ENCODE data around the gene BATF2. TPM values are rescaled to one million over a fixed set of nuclear protein-coding genes. Genes with fewer than 3 reads are reported as not detected.

The BATF2 gene
- total and polyA plus RNA-seq, 10 of the 15 experiments (the other 5 are each of a cell fraction or from before 2014, with no cell fraction given), result 0.18 to 1.1 (median 0.38) TPM; not detected in 1

DNA sequence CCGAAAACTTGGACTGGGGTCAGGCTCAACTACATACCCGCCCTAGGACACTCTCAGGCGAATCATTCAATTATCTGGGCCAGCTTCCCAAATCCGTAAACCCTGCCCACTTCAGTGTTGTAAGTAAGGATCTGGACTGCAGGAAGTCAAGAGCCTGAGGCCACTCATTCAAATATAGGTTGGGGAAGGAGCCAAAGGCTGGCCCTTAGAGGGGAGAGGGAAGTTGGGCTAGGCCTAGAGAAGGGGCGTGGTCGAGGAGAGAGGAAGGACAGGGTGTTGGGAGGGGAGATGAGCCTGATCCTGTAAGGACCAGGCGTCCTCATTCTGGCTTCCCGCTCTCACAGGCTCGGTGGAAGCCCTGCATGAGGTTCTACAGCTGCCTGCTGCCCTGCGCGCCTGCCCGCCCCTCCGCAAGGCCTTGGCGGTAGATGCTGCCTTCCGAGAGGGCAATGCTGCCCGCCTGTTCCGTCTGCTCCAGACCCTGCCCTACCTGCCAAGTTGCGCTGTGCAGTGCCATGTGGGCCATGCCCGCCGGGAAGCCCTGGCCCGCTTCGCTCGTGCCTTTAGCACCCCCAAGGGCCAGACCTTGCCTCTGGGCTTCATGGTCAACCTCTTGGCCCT, 47.2 kb upstream of the BATF2 start:
- H4K20me1 ChIP-seq (ENCODE audit: control insufficient read depth, insufficient read depth), result no peaks in the 10 kb centered on the region
- POLR2A ChIA-PET, result interaction anchor here (0.6 kb wide), 2 partner anchors 76 to 518 kb away, joined by 6 to 9 read pairs; no protein-coding TSS in a partner anchor
- 92% methylated on average over 23 of the region's 23 CpGs for WGBS (ENCODE audit: insufficient coverage, insufficient replicate concordance, low lambda C conversion rate, missing lambda C conversion rate)
- intact Hi-C loops (cut with micrococcal nuclease; ENCODE audit: unreplicated experiment) (loop anchor here (5.0 kb wide), 1 partner anchor 33 kb away; no protein-coding TSS in a partner anchor), in situ Hi-C loops (cut with MboI) (no loop called here)
- no TSS peak for BruUV-seq (replicated peaks)
- no peak for TF ChIP-seq HDAC2 (IDR thresholded peaks at IDR 0.05)
- no peak for TF ChIP-seq POLR2AphosphoS2 (IDR thresholded peaks at IDR 0.05; ENCODE audit: low read depth, low read length)
- no peak for TF ChIP-seq NFYB (IDR thresholded peaks at IDR 0.05; ENCODE audit: insufficient read depth, low read depth, low read length)
- TF ChIP-seq, protein P1, sequence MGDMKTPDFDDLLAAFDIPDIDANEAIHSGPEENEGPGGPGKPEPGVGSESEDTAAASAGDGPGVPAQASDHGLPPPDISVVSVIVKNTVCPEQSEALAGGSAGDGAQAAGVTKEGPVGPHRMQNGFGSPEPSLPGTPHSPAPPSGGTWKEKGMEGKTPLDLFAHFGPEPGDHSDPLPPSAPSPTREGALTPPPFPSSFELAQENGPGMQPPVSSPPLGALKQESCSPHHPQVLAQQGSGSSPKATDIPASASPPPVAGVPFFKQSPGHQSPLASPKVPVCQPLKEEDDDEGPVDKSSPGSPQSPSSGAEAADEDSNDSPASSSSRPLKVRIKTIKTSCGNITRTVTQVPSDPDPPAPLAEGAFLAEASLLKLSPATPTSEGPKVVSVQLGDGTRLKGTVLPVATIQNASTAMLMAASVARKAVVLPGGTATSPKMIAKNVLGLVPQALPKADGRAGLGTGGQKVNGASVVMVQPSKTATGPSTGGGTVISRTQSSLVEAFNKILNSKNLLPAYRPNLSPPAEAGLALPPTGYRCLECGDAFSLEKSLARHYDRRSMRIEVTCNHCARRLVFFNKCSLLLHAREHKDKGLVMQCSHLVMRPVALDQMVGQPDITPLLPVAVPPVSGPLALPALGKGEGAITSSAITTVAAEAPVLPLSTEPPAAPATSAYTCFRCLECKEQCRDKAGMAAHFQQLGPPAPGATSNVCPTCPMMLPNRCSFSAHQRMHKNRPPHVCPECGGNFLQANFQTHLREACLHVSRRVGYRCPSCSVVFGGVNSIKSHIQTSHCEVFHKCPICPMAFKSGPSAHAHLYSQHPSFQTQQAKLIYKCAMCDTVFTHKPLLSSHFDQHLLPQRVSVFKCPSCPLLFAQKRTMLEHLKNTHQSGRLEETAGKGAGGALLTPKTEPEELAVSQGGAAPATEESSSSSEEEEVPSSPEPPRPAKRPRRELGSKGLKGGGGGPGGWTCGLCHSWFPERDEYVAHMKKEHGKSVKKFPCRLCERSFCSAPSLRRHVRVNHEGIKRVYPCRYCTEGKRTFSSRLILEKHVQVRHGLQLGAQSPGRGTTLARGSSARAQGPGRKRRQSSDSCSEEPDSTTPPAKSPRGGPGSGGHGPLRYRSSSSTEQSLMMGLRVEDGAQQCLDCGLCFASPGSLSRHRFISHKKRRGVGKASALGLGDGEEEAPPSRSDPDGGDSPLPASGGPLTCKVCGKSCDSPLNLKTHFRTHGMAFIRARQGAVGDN (IDR thresholded peaks at IDR 0.05), result no peak
- TF ChIP-seq, protein P2, sequence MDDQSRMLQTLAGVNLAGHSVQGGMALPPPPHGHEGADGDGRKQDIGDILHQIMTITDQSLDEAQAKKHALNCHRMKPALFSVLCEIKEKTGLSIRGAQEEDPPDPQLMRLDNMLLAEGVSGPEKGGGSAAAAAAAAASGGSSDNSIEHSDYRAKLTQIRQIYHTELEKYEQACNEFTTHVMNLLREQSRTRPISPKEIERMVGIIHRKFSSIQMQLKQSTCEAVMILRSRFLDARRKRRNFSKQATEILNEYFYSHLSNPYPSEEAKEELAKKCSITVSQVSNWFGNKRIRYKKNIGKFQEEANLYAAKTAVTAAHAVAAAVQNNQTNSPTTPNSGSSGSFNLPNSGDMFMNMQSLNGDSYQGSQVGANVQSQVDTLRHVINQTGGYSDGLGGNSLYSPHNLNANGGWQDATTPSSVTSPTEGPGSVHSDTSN (IDR thresholded peaks at IDR 0.05; ENCODE audit: insufficient replicate concordance, low read depth, low read length), result no peak
- no peak for TF ChIP-seq RUNX3 (IDR thresholded peaks at IDR 0.05; ENCODE audit: low read length)
- no peak for TF ChIP-seq TBL1XR1 (IDR thresholded peaks at IDR 0.05; ENCODE audit: low read depth, low read length)
- H3K36me3 ChIP-seq (ENCODE audit: control insufficient read depth in 2 of 2, insufficient read depth in 2 of 2, low read length in 1 of 2), result peaks cover 0 to 5% of the 10 kb centered on the region in 2 experiments; a peak in 3 of 4 replicates
- H3K4me1 ChIP-seq (ENCODE audit: control insufficient read depth, insufficient read depth, low read length), result peaks cover 14% of the 10 kb centered on the region
- no peak overlapping the region for H3K4me2 ChIP-seq (ENCODE audit: control insufficient read depth, insufficient read depth)
- ATAC-seq (no peak), FAIRE-seq (no peak), DNase-seq (ENCODE audit: low read depth, low spot score) (no peak)
- peaks cover 5% of the 10 kb centered on the region for H3K79me2 ChIP-seq (ENCODE audit: control insufficient read depth, insufficient read depth, low read length)
- no peak overlapping the region for H3K9ac ChIP-seq (ENCODE audit: control insufficient read depth, insufficient read depth, low read length)
- CTCF ChIA-PET, result no interaction called here
- no peak overlapping the region for H3K4me3 ChIP-seq
- no peak overlapping the region for H2AFZ ChIP-seq (ENCODE audit: control insufficient read depth, low read depth, low read length)
- SMC1A ChIA-PET (ENCODE audit: uncharacterized antibody, unreplicated experiment), result no interaction called here
- RAD21 ChIA-PET (ENCODE audit: unreplicated experiment), result no interaction called here
- H3K9me3 ChIP-seq (replicated peaks; ENCODE audit: control insufficient read depth, insufficient read depth, low read length), result no peaks in the 10 kb centered on the region
- H3K27me3 ChIP-seq (replicated peaks in 1 of 2; ENCODE audit: control insufficient read depth in 2 of 2, insufficient read depth in 2 of 2, low read length in 1 of 2), result no peaks in the 10 kb centered on the region
- H3K27ac ChIP-seq (ENCODE audit: control insufficient read depth, insufficient read depth), result no peak overlapping the region
